ENCODE data around the gene FBLN1. TPM values are rescaled to one million over a fixed set of nuclear protein-coding genes. Genes with fewer than 3 reads are reported as not detected.
A peak's percentile ranks its signal among the peaks of the same experiment; 100 is the strongest.

FBLN1 gene
- total and polyA plus RNA-seq, 2 of the 8 experiments (the other 6 are each of a cell fraction or from before 2014, with no cell fraction given), result 159 to 168 TPM

DNA sequence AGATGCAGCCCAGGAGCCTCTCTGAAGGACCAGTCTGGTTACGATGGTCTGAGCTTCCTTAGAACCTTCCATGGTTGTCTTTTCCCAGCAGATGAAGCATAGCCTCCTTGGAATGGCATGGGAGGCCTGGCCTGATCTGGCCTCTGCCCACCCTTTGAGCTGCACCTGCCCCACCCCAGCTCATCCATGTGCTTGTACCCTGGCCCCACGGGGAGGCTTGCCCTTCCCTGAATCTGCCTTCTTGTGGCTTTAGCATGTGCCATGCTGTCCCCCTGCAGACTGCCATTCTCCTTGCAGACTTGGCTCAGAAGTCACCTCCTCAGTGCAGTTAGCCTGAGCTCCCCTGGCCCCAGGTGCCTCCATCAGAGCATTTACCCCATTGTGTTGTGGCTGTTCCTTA is 62.5 kb downstream of the FBLN1 start:
- Histone ChIP-seq H3K9ac (replicated peaks in 1 of 4; ENCODE audit: extremely low read depth in 1 of 4, low read depth in 3 of 4, low read length in 3 of 4) (no peak overlapping the region), H3K4me2 (ENCODE audit: insufficient read depth in 1 of 2, low read depth in 2 of 2, low read length in 2 of 2) (no peak overlapping the region), H2AK5ac (ENCODE audit: low read depth, low read length) (no peak overlapping the region), H3K27ac (ENCODE audit: low read depth, low read length) (no peak overlapping the region), H2AFZ (ENCODE audit: low read length) (no peak overlapping the region), H2BK120ac (replicated peaks; ENCODE audit: low read depth, low read length) (no peak overlapping the region), H4K20me1 (replicated peaks in 1 of 2; ENCODE audit: control insufficient read depth in 1 of 2, insufficient read depth in 2 of 2, low read length in 2 of 2) (peaks cover 0 to 2% of the 10 kb centered on the region in 2 experiments), H3K23ac (ENCODE audit: insufficient read length) (no peak overlapping the region), H3K27me3 (replicated peaks in 1 of 4; ENCODE audit: control insufficient read depth in 3 of 4, extremely low read depth in 1 of 4, insufficient read depth in 3 of 4, low read length in 3 of 4) (no peaks in the 10 kb centered on the region; a peak in 2 of 7 replicates), H3K9me3 (ENCODE audit: insufficient read depth in 2 of 2, low read depth in 1 of 2, low read length in 1 of 2) (peaks cover 4% of the 10 kb centered on the region in 2 experiments; a peak in 2 of 4 replicates), H2BK12ac (ENCODE audit: low read depth, low read length) (no peak overlapping the region), H3K56ac (replicated peaks; ENCODE audit: insufficient read length, low read depth, low read length) (no peak overlapping the region), H3K4ac (replicated peaks; ENCODE audit: insufficient read length, low read depth, low read length) (no peak overlapping the region), H4K91ac (replicated peaks; ENCODE audit: insufficient read length, low read length) (no peak overlapping the region), H3K79me1 (ENCODE audit: low read depth, low read length) (no peaks in the 10 kb centered on the region; the same call in 1 of the 2 replicates), H3K36me3 (ENCODE audit: control insufficient read depth in 2 of 4, insufficient read depth in 4 of 4, low read length in 3 of 4) (peaks cover 0 to 10% (median 1%) of the 10 kb centered on the region in 4 experiments; a peak in 4 of 8 replicates), H2BK5ac (ENCODE audit: low read depth, low read length) (no peak overlapping the region), H2BK20ac (ENCODE audit: low read length) (no peak overlapping the region), H3K4me1 (replicated peaks in 1 of 4; ENCODE audit: control insufficient read depth in 3 of 4, insufficient read depth in 4 of 4, low read length in 3 of 4) (peaks cover 0 to 10% (median 1%) of the 10 kb centered on the region in 4 experiments; a peak in 2 of 7 replicates), H3K18ac (ENCODE audit: extremely low read depth, low read length) (0 out of 2 replicates have a peak overlapping the region, but pooled peaks have one; percentile 48), H2BK15ac (ENCODE audit: low read length) (no peak overlapping the region), H3K14ac (ENCODE audit: insufficient read length) (no peak overlapping the region), H4K8ac (ENCODE audit: extremely low read depth, insufficient read depth, low read length) (no peak overlapping the region), H4K5ac (ENCODE audit: insufficient read length, low read depth, low read length) (no peak overlapping the region), H3K79me2 (ENCODE audit: control insufficient read depth in 1 of 2, insufficient read depth in 2 of 2, low read length in 2 of 2) (no peaks in the 10 kb centered on the region), H3K23me2 (ENCODE audit: low read depth, low read length) (no peaks in the 10 kb centered on the region; the same call in 1 of the 2 replicates), H3K4me3 (ENCODE audit: extremely low read depth in 1 of 4, insufficient read depth in 2 of 4, low read depth in 3 of 4, low read length in 4 of 4) (no peak overlapping the region)
- POLR2A ChIA-PET (ENCODE audit: partially characterized antibody), result no interaction called here
- no peak for FAIRE-seq
- no peak for DNase-seq (ENCODE audit: low read depth in 1 of 2, low spot score in 2 of 2)
- 89% methylated on average over 2 of the region's 2 CpGs; no CpG with 5 or more reads in 1 of the 2 experiments for WGBS, 2 experiments (ENCODE audit: extremely low coverage in 1 of 2, insufficient coverage in 1 of 2, insufficient read length in 1 of 2, insufficient replicate concordance in 2 of 2, low coverage in 1 of 2, low lambda C conversion rate in 2 of 2, missing lambda C conversion rate in 1 of 2)
- CTCF ChIA-PET (ENCODE audit: partially characterized antibody), result interaction anchor here (0.6 to 7.2 kb wide), 7 partner anchors 9 to 413 kb away, joined by 3 to 39 read pairs (median 8); no protein-coding TSS in a partner anchor
- TF ChIP-seq RNF2 (IDR thresholded peaks at IDR 0.05; ENCODE audit: borderline replicate concordance, low read depth, low read length, missing control alignments, poor library complexity, severe bottlenecking) (no peak), SRF (IDR thresholded peaks at IDR 0.05; ENCODE audit: low read depth, low read length) (no peak), BRCA1 (IDR thresholded peaks at IDR 0.05; ENCODE audit: low read depth, low read length) (no peak), FOSL1 (IDR thresholded peaks at IDR 0.05; ENCODE audit: insufficient read depth, low read depth, low read length) (no peak), YY1 (IDR thresholded peaks at IDR 0.05; ENCODE audit: low read depth, low read length) (no peak), KDM5A (IDR thresholded peaks at IDR 0.05; ENCODE audit: low read length) (no peak), EZH2 (IDR thresholded peaks at IDR 0.05; ENCODE audit: low read depth, low read length, severe bottlenecking) (no peak), JUND (IDR thresholded peaks at IDR 0.05; ENCODE audit: low read length) (no peak), POU5F1 (IDR thresholded peaks at IDR 0.05; ENCODE audit: low read depth, low read length) (no peak), SP2 (IDR thresholded peaks at IDR 0.05; ENCODE audit: low read length) (no peak), KDM1A (IDR thresholded peaks at IDR 0.05; ENCODE audit: borderline replicate concordance, low read length) (no peak), RBBP5 (IDR thresholded peaks at IDR 0.05; ENCODE audit: borderline replicate concordance, low read depth, low read length) (no peak)
- TF ChIP-seq, protein P1, sequence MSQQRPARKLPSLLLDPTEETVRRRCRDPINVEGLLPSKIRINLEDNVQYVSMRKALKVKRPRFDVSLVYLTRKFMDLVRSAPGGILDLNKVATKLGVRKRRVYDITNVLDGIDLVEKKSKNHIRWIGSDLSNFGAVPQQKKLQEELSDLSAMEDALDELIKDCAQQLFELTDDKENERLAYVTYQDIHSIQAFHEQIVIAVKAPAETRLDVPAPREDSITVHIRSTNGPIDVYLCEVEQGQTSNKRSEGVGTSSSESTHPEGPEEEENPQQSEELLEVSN (IDR thresholded peaks at IDR 0.05), result no peak

All from H1 (cell line).